BE2C (cell line): ENCODE results near the gene TMTC2.
"Not testable (repeated sequence)": the region's sequence is repeated elsewhere in the genome, so short reads cannot be mapped to it uniquely, and the experiment has no call there.

Experiments used
- DNase-seq: peaks from one replicate; pipeline ENCODE4 v3.0.0-alpha.2; 2020
- H3K27me3 ChIP-seq: fragments of 250-450 bp; sonication (Bioruptor Pico); 2 replicates; pipeline ENCODE4 v1.5.1; 2020; ENCODE audit warnings: mild to moderate bottlenecking
- H3K36me3 ChIP-seq: fragments of 250-450 bp; sonication (Bioruptor Pico); 2 replicates; pipeline ENCODE4 v1.5.1; 2020; ENCODE audit warnings: mild to moderate bottlenecking
- H3K4me1 ChIP-seq: fragments of 250-450 bp; sonication (Bioruptor Pico); 2 replicates; pipeline ENCODE4 v1.5.1; 2020
- H3K4me3 ChIP-seq: 2 replicates; pipeline ENCODE4 v1.5.1; 2011; ENCODE audit warnings: low read depth, low read length
- H3K9me3 ChIP-seq: fragments of 250-450 bp; sonication (Bioruptor Pico); 2 replicates; pipeline ENCODE4 v1.5.1; 2020
- TF ChIP-seq, protein P1 (sequence below): IDR thresholded peaks from 2 replicates; pipeline ENCODE4 v1.5.1; 2012; ENCODE audit warnings: mild to moderate bottlenecking, low read depth, low read length

Gene TMTC2

DNA sequence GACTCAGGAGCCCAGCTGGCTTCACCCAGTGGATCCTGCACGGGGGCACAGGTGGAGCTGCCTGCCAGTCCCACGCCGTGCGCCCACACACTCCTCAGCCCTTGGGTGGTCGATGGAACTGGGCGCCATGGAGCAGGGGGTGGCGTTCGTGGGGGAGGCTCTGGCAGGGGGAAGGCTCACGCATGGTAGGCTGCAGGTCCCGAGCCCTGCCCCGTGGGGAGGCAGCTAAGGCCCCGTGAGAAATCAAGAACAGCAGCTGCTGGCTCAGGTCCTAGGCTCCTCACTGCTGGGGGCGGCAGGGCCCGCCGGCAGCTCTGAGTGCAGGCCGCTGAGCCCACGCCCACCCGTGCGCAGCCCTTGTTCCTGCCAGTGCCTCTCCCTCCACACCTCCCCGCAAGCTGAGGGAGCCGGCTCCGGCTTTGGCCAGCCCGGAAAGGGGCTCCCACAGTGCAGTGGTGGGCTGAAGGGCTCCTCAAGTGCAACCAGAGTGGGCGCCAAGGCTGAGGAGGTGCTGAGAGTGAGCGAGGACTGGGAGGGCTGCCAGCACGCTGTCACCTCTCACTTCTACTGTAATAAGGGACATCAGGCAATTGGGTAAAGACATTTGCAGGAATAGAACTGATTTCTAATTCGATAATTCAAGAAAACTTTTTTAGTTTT, 115.4 kb downstream of the TMTC2 start:
- TF ChIP-seq, protein P1, sequence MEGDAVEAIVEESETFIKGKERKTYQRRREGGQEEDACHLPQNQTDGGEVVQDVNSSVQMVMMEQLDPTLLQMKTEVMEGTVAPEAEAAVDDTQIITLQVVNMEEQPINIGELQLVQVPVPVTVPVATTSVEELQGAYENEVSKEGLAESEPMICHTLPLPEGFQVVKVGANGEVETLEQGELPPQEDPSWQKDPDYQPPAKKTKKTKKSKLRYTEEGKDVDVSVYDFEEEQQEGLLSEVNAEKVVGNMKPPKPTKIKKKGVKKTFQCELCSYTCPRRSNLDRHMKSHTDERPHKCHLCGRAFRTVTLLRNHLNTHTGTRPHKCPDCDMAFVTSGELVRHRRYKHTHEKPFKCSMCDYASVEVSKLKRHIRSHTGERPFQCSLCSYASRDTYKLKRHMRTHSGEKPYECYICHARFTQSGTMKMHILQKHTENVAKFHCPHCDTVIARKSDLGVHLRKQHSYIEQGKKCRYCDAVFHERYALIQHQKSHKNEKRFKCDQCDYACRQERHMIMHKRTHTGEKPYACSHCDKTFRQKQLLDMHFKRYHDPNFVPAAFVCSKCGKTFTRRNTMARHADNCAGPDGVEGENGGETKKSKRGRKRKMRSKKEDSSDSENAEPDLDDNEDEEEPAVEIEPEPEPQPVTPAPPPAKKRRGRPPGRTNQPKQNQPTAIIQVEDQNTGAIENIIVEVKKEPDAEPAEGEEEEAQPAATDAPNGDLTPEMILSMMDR, result no peak
- H3K27me3 ChIP-seq, result no peaks in the 10 kb centered on the region
- H3K4me1 ChIP-seq, result no peaks in the 10 kb centered on the region; the same call in 1 of the 2 replicates

DNA sequence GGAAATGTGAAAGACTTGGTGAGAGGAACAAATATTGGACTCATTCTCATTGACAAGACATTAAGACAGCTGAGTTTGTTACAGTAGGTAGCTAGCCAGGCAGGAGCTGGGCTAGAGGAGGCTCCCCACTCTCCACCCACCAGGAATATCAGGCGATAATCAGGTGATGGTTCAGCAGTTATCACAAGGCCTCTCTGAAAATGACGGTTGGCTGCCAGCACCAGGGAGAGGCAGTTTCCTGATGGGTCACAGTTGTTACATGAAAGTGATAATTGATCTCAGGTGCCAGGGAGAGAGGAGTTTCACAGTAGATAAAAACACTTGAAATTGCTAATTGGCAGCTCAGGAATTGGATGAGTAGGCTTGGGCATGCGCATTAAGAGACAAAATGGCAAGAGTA, 116.5 kb downstream of the TMTC2 start:
- H3K4me3 ChIP-seq, result no peak overlapping the region
- no peak for DNase-seq
- no peaks in the 10 kb centered on the region for H3K4me1 ChIP-seq
- no peaks in the 10 kb centered on the region for H3K36me3 ChIP-seq
- no peaks in the 10 kb centered on the region for H3K27me3 ChIP-seq
- TF ChIP-seq, protein P1, result no peak
- H3K9me3 ChIP-seq, result no peaks in the 10 kb centered on the region

More for the DNA sequence above, 115.4 kb downstream of the TMTC2 start:
- no peaks in the 10 kb centered on the region for H3K9me3 ChIP-seq
- H3K36me3 ChIP-seq, result no peaks in the 10 kb centered on the region
- H3K4me3 ChIP-seq, result no peak overlapping the region
- DNase-seq, result no peak

DNA sequence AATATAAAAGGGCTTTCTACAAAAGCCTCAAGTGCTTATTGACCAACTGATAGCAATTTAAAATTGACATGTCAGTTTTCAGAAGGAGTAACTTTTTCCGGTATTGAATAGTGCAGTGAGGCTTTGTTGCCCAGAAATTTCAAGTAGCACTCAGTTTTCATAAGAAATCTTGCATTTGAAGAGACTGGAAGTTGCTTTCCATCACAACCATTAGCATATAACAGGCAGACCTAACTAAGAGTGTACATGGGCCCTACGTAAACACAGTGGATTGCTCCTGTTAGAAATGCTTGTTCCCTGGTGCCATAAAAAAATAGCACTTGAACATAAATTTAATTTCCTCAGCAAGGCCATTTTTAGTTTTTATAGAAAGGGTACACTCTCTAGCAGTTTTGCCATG, 117.9 kb downstream of the TMTC2 start:
- Histone ChIP-seq H3K4me1 (no peaks in the 10 kb centered on the region), H3K27me3 (no peaks in the 10 kb centered on the region), H3K9me3 (no peaks in the 10 kb centered on the region), H3K4me3 (no peak overlapping the region), H3K36me3 (no peaks in the 10 kb centered on the region)
- TF ChIP-seq, protein P1, result no peak
- no peak for DNase-seq

DNA sequence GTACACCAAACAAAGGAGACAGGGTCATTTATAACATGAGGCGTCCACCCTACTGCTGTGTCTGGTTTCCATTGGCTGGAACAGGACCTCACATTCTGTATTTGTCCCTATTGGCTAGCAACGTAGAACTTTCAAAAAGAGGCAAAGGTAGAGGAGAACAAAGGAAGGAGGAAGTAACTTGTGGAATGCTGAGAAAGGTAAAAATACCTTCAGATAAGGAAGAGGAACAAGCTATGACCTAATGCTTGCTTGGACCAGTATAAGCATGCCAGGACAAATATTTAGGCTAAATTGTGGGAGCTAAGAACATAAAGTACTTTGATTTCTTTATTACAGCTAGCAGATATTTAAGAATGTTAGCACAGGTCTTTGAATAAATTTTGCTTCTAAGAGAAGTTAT, 118.3 kb downstream of the TMTC2 start:
- H3K27me3 ChIP-seq, DNase-seq, H3K4me1 ChIP-seq, H3K9me3 ChIP-seq, H3K36me3 ChIP-seq, H3K4me3 ChIP-seq: not testable (repeated sequence)

DNA sequence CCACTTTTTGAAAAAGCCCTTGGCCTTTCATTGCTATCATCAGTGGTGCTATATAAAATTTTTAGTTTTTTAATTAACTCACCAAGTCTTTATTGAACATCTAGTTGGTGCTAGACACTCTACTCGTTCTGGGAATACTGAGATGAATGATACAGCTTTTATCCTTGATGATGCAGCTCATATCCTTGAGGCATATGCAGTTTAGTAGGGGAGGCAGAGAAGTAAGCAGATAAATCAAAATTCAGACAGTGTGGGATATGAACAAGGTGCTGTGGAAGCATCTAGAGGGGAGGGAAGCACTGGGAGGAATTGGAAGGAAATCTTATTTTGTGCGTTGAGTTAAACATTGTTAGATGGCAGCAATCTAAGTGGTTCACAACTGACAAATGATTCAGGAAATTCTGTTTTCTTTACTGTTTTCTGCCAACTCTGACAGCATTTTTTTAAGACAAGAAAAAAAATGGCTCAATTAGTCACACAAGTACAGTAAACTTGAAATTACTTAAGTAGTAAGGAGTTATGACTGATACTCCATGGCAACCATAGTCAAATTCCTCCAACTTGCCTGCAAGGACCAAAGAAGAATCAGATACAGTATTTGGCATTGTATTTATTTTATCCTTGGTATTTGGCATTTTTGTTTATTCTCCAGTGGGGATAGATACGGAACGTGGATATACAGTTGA, 119.2 kb downstream of the TMTC2 start:
- DNase-seq, result no peak
- TF ChIP-seq, protein P1, result no peak
- H3K36me3 ChIP-seq, result no peaks in the 10 kb centered on the region; the same call in 1 of the 2 replicates

DNA sequence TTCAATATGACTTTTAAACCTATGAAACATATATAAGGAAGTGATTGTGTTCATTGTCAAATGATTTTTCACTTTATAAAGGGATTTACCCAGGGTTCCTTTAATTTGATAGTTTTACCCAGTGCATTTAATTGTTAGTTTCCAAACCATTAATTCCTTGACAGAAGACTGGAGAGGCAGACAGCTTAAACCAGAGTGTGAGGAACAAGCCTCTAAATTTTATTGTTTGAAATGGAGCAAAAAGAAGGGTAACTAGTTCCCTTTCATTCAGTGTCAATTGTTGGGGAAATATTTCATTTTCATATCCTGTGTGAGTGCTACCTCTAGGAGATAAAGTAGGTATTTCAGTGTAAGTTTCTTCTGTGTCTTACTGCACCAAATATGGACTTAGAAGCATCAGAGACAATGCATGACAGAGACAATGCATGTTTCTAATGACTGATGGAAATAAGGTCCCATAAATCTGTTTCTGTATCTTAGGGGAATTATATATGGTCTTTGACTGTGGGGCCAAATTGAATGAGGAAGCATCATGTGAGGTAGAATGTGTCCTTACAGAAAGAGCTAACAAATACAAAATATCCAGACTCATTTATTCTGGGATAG, 120.5 kb downstream of the TMTC2 start:
- H3K4me3 ChIP-seq, result no peak overlapping the region
- no peaks in the 10 kb centered on the region for H3K9me3 ChIP-seq
- DNase-seq, result no peak
- no peaks in the 10 kb centered on the region; the same call in 1 of the 2 replicates for H3K36me3 ChIP-seq
- TF ChIP-seq, protein P1, result no peak
- no peaks in the 10 kb centered on the region for H3K27me3 ChIP-seq
- no peaks in the 10 kb centered on the region for H3K4me1 ChIP-seq

More for the DNA sequence above, 119.2 kb downstream of the TMTC2 start:
- Histone ChIP-seq H3K4me3 (no peak overlapping the region), H3K9me3 (no peaks in the 10 kb centered on the region), H3K27me3 (no peaks in the 10 kb centered on the region), H3K4me1 (no peaks in the 10 kb centered on the region)
